Tibial nerve (tissue), 4 donors: Measurements from ENCODE around the gene CEP112.

Experiments used
- EP300 ChIP-seq, 2 donors: sonication (generic); formaldehyde crosslinking; IDR thresholded peaks; one replicate each; pipeline ENCODE4 v1.6.1; 2017; ENCODE audit warnings: antibody characterized with exemption in 2 of 2, mild to moderate bottlenecking in 1 of 2
- POLR2A ChIP-seq, 2 donors: fragments of 450-650 bp; IDR thresholded peaks; one replicate each; pipeline ENCODE4 v1.6.1; 2017; ENCODE audit warnings: antibody characterized with exemption in 2 of 2, mild to moderate bottlenecking in 2 of 2, moderate library complexity in 2 of 2
- TF ChIP-seq, protein P1 (sequence below), 5 experiments: fragments of 200-600 bp in 3 of 5; fragments of 450-650 bp in 2 of 5; sonication (generic) in 3 of 5; IDR thresholded peaks; one replicate each; pipeline ENCODE4 v1.5.1; 2016 to 2019; ENCODE audit warnings: antibody characterized with exemption in 5 of 5, mild to moderate bottlenecking in 3 of 5, moderate library complexity in 2 of 5

DNA sequence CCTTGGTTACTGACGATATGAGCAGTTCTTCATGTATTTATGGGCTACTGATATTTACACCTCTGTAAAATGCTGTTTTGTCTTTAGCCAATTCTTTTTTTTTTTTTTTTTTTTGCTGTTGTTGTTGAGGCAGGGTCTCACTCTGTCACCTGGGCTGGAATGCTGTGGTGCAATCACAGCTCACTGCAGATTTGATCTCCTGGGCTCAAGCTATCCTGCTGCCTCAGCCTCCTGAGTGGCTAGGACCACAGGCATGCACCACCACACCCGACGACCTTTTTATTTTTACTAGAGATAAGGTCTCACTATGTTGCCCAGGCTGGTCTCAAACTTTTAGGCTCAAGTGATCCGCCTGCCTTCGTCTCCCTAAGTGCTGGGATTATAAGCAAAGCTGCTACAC lies 405.5 kb downstream of the CEP112 start:
- TF ChIP-seq, protein P1, sequence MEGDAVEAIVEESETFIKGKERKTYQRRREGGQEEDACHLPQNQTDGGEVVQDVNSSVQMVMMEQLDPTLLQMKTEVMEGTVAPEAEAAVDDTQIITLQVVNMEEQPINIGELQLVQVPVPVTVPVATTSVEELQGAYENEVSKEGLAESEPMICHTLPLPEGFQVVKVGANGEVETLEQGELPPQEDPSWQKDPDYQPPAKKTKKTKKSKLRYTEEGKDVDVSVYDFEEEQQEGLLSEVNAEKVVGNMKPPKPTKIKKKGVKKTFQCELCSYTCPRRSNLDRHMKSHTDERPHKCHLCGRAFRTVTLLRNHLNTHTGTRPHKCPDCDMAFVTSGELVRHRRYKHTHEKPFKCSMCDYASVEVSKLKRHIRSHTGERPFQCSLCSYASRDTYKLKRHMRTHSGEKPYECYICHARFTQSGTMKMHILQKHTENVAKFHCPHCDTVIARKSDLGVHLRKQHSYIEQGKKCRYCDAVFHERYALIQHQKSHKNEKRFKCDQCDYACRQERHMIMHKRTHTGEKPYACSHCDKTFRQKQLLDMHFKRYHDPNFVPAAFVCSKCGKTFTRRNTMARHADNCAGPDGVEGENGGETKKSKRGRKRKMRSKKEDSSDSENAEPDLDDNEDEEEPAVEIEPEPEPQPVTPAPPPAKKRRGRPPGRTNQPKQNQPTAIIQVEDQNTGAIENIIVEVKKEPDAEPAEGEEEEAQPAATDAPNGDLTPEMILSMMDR (IDR thresholded peaks at IDR 0.05), result no peak
- TF ChIP-seq POLR2A (IDR thresholded peaks at IDR 0.05), result no peak
- TF ChIP-seq EP300 (IDR thresholded peaks at IDR 0.05), result no peak
